Lung (tissue), 12 donors: Measurements from ENCODE around the gene NAV2. TPM values are rescaled to one million over a fixed set of nuclear protein-coding genes. Genes with fewer than 3 reads are reported as not detected.

Experiments
- ATAC-seq: fragments of 200-7000 bp; cut with Tn5 transposase; one replicate; pipeline ENCODE4 v1.9.1; 2020; ENCODE audit warnings: moderate number of reproducible peaks; ENCODE audit not compliant: insufficient read depth, low FRiP score
- DNase-seq, 3 donors: peaks; one replicate each; pipeline ENCODE4 v3.0.0-alpha.2; 2013 to 2017
- H3K27ac ChIP-seq, 2 donors: one replicate each; pipeline ENCODE4 v1.5.1; 2013; ENCODE audit warnings: mild to moderate bottlenecking in 2 of 2, moderate library complexity in 2 of 2, control low read depth in 1 of 2, inconsistent platforms in 1 of 2, low read depth in 1 of 2, low read length in 1 of 2
- H3K27me3 ChIP-seq, 3 donors: one replicate each; pipeline ENCODE4 v1.5.1; 2013; ENCODE audit warnings: low read length in 2 of 3; ENCODE audit not compliant: control insufficient read depth in 3 of 3, insufficient read depth in 3 of 3
- H3K36me3 ChIP-seq, 4 donors: one replicate each; pipeline ENCODE4 v1.5.1; 2013; ENCODE audit warnings: low read length in 4 of 4, mild to moderate bottlenecking in 1 of 4, moderate library complexity in 1 of 4; ENCODE audit not compliant: control insufficient read depth in 4 of 4, insufficient read depth in 4 of 4
- H3K4me1 ChIP-seq, 5 donors: one replicate each; pipeline ENCODE4 v1.5.1; 2013; ENCODE audit warnings: low read length in 5 of 5, mild to moderate bottlenecking in 2 of 5, moderate library complexity in 1 of 5; ENCODE audit not compliant: control insufficient read depth in 5 of 5, insufficient read depth in 5 of 5
- H3K4me3 ChIP-seq: one replicate; pipeline ENCODE4 v1.5.1; 2013; ENCODE audit warnings: mild to moderate bottlenecking, control low read depth, moderate library complexity
- H3K9ac ChIP-seq, 2 donors: one replicate each; pipeline ENCODE4 v1.5.1; 2013; ENCODE audit warnings: low read length in 2 of 2, control low read depth in 1 of 2; ENCODE audit not compliant: insufficient read depth in 1 of 2
- H3K9me3 ChIP-seq, 4 donors: one replicate each; pipeline ENCODE4 v1.5.1; 2013; ENCODE audit warnings: low read length in 3 of 4, mild to moderate bottlenecking in 1 of 4, moderate library complexity in 1 of 4; ENCODE audit not compliant: control insufficient read depth in 4 of 4, insufficient read depth in 3 of 4
- WGBS, 2 donors: extraction: QIAGEN DNeasy Blood & Tissue Kit; methylation state at CpG; one replicate each; pipeline ENCODE4 v1.1.7; 2013; 5-methylcytosine and 5-hydroxymethylcytosine counted together
- polyA plus RNA-seq, 2 donors: library from polyadenylated mRNA; stranded (reverse); fragments of 200-250 nt; gene quantifications; one replicate each; pipeline ENCODE4 v1.2.1, GENCODE V29; 2013
- total RNA-seq, 2 donors: library from RNA; depleted of rRNA in 1 of 2; stranded (reverse); fragments of >200 nt in 1 of 2; gene quantifications; one replicate each; pipeline ENCODE4 v1.2.1, GENCODE V29; 2014 to 2021
- TF ChIP-seq, protein P1 (sequence below): IDR thresholded peaks from 2 replicates; pipeline ENCODE4 v1.5.1; 2012; ENCODE audit warnings: mild to moderate bottlenecking; ENCODE audit errors: control extremely low read depth, extremely low read depth
- donor health status: control.
- donor health status: control.
- donor health status: Bipolar disorder and iron deficiency.
- donor health status: healthy.
- donor health status: DM: yes; HTN: yes; CAD: no.

NAV2 gene
- total and polyA plus RNA-seq, 4 donors, result 6.8 to 47.9 (median 20.2) TPM

DNA sequence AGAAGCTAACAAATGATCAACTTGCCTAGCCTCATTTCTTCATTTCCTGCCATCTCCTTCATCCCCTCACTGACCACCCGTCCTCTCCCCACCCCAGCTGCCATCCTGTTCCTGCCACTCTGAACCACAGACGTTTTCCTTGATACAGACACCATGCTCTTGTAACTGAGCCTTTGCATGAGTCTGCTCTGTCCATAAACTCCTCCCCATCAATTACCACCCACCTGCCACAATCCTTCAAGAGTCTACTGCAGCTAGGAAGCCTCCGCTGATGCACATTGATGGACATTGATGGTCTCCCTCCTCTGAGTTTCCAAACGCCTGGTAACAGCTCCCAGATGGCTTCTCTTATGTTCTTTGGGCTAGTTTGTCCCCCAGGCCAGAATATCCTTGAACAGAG lies 253.8 kb downstream of the NAV2 start:
- 75 to 82% methylated on average over 4 of the region's 4 CpGs for WGBS, 2 donors
- no peak overlapping the region for H3K27ac ChIP-seq

DNA sequence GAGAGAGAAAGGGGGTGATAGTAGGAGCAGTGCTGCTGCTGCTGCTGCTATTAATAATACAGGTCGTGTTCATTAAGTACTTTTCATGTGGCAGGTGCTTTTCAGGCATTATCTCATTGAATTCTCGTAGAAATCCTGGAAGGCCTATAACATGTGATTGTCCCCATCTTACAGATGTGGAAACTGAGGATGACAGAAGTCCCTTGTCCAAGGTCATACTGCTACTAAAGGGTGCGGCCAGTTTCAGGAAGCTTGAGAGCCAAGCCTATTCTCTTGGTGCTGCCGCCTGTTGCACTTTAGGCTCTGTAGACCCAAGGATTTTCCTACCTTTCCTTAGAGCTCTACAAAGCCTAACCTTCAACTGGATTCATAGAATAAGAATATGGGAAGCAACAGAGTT lies 254.3 kb downstream of the NAV2 start:
- Histone ChIP-seq H3K27ac (no peak overlapping the region), H3K27me3 (no peaks in the 10 kb centered on the region), H3K9ac (no peak overlapping the region), H3K36me3 (peaks cover 0 to 4% (median 3%) of the 10 kb centered on the region in 4 donors), H3K4me1 (peaks cover 0 to 8% (median 0%) of the 10 kb centered on the region in 5 donors), H3K4me3 (no peak overlapping the region), H3K9me3 (no peaks in the 10 kb centered on the region)
- no peak for DNase-seq
- TF ChIP-seq, protein P1, sequence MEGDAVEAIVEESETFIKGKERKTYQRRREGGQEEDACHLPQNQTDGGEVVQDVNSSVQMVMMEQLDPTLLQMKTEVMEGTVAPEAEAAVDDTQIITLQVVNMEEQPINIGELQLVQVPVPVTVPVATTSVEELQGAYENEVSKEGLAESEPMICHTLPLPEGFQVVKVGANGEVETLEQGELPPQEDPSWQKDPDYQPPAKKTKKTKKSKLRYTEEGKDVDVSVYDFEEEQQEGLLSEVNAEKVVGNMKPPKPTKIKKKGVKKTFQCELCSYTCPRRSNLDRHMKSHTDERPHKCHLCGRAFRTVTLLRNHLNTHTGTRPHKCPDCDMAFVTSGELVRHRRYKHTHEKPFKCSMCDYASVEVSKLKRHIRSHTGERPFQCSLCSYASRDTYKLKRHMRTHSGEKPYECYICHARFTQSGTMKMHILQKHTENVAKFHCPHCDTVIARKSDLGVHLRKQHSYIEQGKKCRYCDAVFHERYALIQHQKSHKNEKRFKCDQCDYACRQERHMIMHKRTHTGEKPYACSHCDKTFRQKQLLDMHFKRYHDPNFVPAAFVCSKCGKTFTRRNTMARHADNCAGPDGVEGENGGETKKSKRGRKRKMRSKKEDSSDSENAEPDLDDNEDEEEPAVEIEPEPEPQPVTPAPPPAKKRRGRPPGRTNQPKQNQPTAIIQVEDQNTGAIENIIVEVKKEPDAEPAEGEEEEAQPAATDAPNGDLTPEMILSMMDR, result no peak
- no peak for ATAC-seq
- 89 to 94% methylated on average over 4 of the region's 4 CpGs for WGBS, 2 donors

More for the DNA sequence above, 253.8 kb downstream of the NAV2 start:
- no peak overlapping the region for H3K9ac ChIP-seq
- H3K4me3 ChIP-seq, result no peak overlapping the region
- H3K4me1 ChIP-seq, result peaks cover 0 to 8% (median 0%) of the 10 kb centered on the region in 5 donors
- TF ChIP-seq, protein P1, result no peak
- DNase-seq (no peak), ATAC-seq (no peak)
- no peaks in the 10 kb centered on the region for H3K9me3 ChIP-seq
- H3K36me3 ChIP-seq, result peaks cover 0 to 4% (median 3%) of the 10 kb centered on the region in 4 donors
- H3K27me3 ChIP-seq, result no peaks in the 10 kb centered on the region

DNA sequence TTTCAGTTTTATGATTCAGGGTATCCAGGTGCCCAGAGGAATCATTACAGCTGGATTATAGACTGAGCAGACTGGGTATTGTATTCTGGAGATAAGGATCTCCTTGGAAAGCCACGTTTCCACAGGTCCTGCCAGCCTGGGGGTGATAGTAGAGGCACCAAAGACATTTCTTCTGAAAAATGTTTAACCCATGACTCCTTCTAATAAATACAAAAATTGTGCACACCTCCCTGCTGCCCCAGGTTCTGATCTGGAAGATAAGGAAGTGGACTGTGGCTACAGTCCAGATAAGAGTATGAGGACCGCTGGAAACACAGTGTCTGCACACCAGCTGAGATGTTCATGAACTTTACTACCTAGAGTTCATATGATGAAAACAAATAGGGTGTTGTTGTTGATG lies 255.2 kb downstream of the NAV2 start:
- DNase-seq (no peak), ATAC-seq (no peak)
- Histone ChIP-seq H3K4me3 (no peak overlapping the region), H3K27ac (no peak overlapping the region), H3K4me1 (peaks cover 0 to 13% (median 0%) of the 10 kb centered on the region in 5 donors), H3K9ac (no peak overlapping the region), H3K36me3 (peaks cover 0 to 4% (median 3%) of the 10 kb centered on the region in 4 donors), H3K9me3 (no peaks in the 10 kb centered on the region), H3K27me3 (no peaks in the 10 kb centered on the region)
- WGBS, 2 donors, result 59 to 65% methylated on average over 2 of the region's 2 CpGs
- TF ChIP-seq, protein P1, result no peak

DNA sequence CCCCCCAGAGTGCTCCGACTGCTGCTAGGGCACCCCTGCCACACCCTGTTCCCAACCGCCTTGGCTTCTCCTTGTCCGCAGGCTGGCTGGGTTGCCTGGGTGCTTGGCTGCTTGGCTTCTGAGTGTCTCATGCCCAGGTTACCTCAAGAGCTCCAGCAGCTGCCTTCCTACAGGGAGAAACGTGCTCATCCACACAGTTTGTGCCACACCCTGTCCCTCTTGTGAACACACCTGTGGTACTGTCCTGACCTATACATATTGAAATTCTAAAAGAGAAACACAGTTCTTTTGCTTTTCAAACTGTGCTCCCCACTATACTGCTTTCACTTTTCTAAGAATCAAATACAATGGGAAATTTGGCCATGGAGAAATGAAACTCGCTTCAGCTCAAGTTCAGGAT lies 256.2 kb downstream of the NAV2 start:
- Histone ChIP-seq H3K4me1 (peaks cover 0 to 7% (median 0%) of the 10 kb centered on the region in 5 donors), H3K36me3 (peaks cover 0 to 4% (median 3%) of the 10 kb centered on the region in 4 donors), H3K27me3 (no peaks in the 10 kb centered on the region), H3K9ac (no peak overlapping the region), H3K27ac (no peak overlapping the region), H3K9me3 (no peaks in the 10 kb centered on the region), H3K4me3 (no peak overlapping the region)
- ATAC-seq, result no peak
- 84 to 93% methylated on average over 5 of the region's 5 CpGs for WGBS, 2 donors
- no peak for DNase-seq
- TF ChIP-seq, protein P1, result no peak
